Stimulated activated naive CD8-positive, alpha-beta T cell treated with anti-CD3 and anti-CD28 coated beads, Interleukin-15, amount 100 ng/mL, for 72 hours (primary cell): Measurements from ENCODE around the gene HDDC2.

ENCODE experiments used
- ATAC-seq: fragments of 150-1000 bp; cut with Tn5 transposase; 2 replicates; pipeline ENCODE4 v1.10.0; 2021; ENCODE audit warnings: mild to moderate bottlenecking, moderate library complexity
- DNase-seq, 2 donors: peaks; one replicate each; pipeline ENCODE4 v3.0.0; 2021 to 2022
- H3K27ac Mint-ChIP-seq, 2 donors: one replicate each; pipeline ENCODE4 v1.8.0; 2022; ENCODE audit warnings: mild to moderate bottlenecking in 2 of 2, mixed read lengths in 2 of 2, moderate library complexity in 2 of 2
- H3K27me3 Mint-ChIP-seq: one replicate; pipeline ENCODE4 v1.8.0; 2022; ENCODE audit warnings: mixed read lengths
- H3K4me1 Mint-ChIP-seq: one replicate; pipeline ENCODE4 v1.8.0; 2022; ENCODE audit warnings: mild to moderate bottlenecking, mixed read lengths
- H3K4me3 Mint-ChIP-seq, 2 donors: one replicate each; pipeline ENCODE4 v1.8.0; 2022; ENCODE audit warnings: mild to moderate bottlenecking in 2 of 2, mixed read lengths in 2 of 2, moderate library complexity in 1 of 2
- H3K9me3 Mint-ChIP-seq, 2 donors: one replicate each; pipeline ENCODE4 v1.8.0; 2022; ENCODE audit warnings: mixed read lengths in 2 of 2

The HDDC2 gene

DNA sequence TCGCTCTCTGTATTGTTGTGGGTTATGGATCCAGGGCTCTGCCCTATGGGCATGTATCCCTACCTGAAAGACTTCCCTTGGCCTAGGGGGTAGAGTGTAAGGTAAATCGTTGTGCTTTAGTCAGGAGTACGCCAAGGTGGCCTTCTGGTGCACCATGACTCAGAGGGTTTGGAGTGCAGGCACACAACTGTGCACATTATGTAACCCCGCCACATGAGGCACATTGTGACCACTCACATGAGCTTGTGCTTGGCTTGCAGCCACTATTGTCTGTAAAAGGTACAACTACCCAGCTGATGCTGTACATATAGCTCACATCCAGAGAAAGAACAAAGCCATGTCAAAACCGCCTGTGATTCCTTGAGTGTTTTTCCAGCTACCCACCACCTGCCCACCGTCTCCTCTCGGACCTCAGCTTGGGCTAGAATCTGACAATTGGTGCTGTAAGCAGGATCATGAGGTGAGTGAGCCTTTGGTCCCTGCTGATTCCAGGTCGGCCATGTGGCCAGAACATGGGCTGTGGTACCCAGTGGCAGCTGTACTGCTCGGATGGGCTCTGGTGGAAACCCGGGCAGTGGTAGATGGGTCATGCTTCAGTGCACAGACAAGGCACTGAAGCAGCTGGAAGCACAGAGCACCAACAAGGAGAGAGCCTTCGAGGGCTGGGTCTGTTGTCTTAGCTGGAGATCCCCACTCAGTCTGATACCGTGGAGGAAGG is 33.8 kb downstream of the HDDC2 start:
- H3K27ac Mint-ChIP-seq, result no peak overlapping the region
- H3K4me3 Mint-ChIP-seq, result no peak overlapping the region

DNA sequence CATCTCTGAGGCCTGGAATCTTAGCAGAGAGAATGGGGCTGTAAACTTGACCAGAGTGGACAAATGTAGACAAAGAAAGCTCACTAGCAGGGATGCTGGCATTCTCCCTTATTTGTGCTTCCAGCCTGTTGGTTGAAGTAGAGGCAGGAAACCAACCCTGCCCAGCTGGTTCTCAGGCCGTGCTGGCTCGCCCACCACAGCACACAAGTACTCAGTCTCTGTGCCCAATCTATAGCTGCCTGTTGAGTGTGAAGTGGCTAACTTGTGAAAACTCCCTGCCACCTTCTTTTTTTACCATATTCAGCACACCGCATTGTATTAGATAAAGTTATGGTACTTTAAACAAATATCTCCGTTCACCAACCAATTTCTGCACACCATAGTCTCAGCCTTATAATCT is 37.3 kb downstream of the HDDC2 start:
- H3K4me3 Mint-ChIP-seq, result no peak overlapping the region
- H3K27me3 Mint-ChIP-seq, result no peaks in the 10 kb centered on the region
- no peaks in the 10 kb centered on the region for H3K9me3 Mint-ChIP-seq
- no peaks in the 10 kb centered on the region for H3K4me1 Mint-ChIP-seq
- ATAC-seq, result no peak
- DNase-seq, result no peak
- H3K27ac Mint-ChIP-seq, result no peak overlapping the region

More for the DNA sequence above, 33.8 kb downstream of the HDDC2 start:
- H3K9me3 Mint-ChIP-seq, result no peaks in the 10 kb centered on the region
- no peaks in the 10 kb centered on the region for H3K27me3 Mint-ChIP-seq
- no peaks in the 10 kb centered on the region for H3K4me1 Mint-ChIP-seq
- ATAC-seq, result no peak
- no peak for DNase-seq

DNA sequence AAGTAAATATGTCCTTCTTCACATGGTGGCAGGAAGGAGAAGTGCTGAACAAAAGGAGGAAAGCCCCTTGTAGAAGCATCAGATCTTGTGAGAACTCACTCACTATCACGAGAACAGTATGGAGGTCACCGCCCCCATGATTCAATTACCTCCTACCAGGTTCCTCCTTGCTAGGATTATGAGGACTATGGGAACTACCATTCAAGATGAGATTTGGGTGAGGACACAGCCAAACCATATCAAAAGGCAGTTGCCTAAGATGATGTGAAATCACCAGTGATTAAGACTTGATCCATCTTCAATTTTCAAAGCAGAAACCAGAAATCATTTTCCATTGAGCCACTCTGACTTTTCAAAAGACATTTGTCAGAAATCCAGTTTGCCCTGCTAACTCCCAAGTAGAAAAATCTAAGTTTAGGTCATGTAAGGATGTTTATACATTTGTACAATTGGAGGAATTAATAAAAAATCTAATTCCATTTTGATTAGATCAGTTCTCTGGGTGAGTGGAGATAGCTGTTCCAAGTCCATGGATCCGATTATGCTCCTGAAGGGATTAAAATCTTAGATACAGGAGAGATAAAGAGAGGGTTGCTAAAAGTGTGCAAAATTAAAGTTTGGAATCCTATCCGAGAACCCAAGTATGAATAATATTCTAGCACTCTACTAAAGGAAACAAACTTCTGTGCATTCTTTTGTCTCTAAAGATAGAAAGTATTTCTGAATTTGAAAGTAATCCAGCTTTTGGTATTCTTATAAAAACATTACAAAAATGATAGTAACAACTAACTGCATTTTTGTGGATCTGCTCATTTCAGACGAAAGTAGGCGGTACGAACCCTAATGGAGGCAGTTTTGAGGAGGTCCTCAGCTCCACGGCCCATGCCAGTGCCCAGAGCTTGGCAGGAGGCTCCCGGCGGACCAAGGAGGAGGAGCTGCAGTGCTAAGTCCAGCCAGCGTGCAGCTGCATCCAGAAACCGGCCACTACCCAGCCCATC is 39.5 kb downstream of the HDDC2 start:
- no peaks in the 10 kb centered on the region for H3K9me3 Mint-ChIP-seq
- no peak overlapping the region for H3K4me3 Mint-ChIP-seq
- no peak for DNase-seq
- no peak for ATAC-seq
- H3K27ac Mint-ChIP-seq, result no peak overlapping the region
- no peaks in the 10 kb centered on the region for H3K27me3 Mint-ChIP-seq
- H3K4me1 Mint-ChIP-seq, result no peaks in the 10 kb centered on the region

DNA sequence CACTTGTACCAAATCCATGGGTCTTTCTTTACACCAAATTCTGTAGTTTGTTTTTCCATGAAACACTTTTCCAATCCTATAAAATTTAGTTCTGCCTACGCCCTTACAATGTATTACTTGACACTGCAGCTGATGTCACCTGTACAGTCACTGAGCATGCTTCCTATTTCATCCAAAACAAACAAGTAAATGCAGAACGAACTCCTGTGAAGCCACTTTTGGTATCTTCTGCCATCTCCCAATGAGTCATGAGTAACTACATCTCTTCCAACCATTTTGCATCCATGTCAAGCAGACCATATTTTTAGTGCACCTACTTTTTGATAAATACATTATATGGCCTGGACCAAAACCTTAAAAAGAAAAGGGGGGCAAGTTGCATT is 42.4 kb downstream of the HDDC2 start:
- Mint-ChIP-seq H3K4me3 (no peak overlapping the region), H3K27me3 (no peaks in the 10 kb centered on the region), H3K9me3 (no peaks in the 10 kb centered on the region), H3K4me1 (no peaks in the 10 kb centered on the region), H3K27ac (no peak overlapping the region)
- DNase-seq, result no peak
- no peak for ATAC-seq

DNA sequence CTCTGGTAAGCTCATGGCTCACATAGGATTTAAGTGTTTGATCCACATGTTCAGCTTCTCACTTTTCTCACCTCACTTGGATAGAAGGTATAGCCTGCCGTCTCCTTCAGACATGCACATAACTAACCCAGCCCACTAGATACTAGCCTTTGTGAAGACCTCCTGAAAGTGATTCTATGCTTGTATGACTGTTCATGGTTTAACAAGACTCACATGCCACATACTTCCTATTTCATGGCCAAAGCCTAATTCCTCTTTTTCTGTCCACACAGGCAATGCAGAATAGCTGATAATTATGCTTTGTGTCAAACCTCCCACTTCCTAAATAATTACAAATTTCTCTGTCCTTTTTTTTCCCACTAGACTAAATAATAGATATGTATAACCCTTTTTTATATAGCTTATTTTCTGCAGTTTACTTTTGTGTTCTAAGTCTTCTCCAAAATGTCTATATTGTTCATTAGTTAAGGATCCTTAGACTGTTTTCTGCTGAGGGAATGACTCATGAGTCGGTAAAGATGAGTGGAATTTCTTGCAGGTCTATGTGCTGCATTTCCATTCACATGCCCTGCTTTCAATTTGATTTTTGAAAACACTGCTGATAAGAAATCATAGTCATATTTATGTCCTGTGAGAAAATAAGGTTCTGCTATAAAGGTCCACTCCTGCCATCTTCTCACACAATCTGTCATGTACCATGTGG is 43.0 kb downstream of the HDDC2 start:
- no peak overlapping the region for H3K27ac Mint-ChIP-seq
- no peak for DNase-seq
- no peak for ATAC-seq
- no peaks in the 10 kb centered on the region for H3K4me1 Mint-ChIP-seq
- no peaks in the 10 kb centered on the region for H3K27me3 Mint-ChIP-seq
- H3K9me3 Mint-ChIP-seq, result no peaks in the 10 kb centered on the region
- H3K4me3 Mint-ChIP-seq, result no peak overlapping the region

DNA sequence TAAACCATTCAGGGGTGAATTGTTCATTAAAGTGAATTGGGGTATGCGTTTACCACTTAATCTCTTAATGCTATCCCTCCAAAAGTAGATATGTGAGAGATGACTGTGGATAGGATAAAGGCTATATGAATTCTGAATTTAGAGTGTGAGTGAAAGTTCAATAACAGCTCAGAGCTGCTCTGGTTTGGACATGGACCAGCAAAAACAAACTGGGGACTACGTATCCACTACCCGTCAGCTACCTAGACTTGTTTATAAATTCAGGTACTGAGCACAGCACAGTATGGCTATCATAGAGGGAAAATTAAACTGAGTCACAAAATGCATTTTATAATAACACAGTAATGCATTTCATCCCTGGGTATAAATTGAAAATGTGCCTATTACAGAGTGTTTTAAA is 44.4 kb downstream of the HDDC2 start:
- DNase-seq (no peak), ATAC-seq (no peak)
- H3K27me3 Mint-ChIP-seq, result no peaks in the 10 kb centered on the region
- H3K4me3 Mint-ChIP-seq, result no peak overlapping the region
- no peaks in the 10 kb centered on the region for H3K9me3 Mint-ChIP-seq
- no peak overlapping the region for H3K27ac Mint-ChIP-seq
- no peaks in the 10 kb centered on the region for H3K4me1 Mint-ChIP-seq

DNA sequence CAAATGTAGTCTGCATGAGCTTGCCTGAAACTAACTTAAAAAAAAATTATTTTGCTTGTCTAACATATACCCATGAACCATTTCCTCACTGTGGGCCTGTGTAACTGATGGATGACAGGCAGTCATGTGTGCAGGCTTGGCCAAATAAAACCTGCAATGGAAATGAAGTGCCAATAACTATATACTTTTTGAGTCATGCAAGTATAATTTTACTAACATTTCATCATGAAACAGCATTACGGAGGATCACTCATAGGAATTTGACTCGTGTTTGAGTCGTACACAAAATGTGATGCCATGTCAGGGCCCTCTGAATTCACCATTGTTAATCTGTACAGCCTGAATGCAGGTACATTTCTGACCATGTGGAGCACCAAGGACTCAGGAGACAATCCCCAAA is 46.6 kb downstream of the HDDC2 start:
- DNase-seq, result no peak
- H3K4me1 Mint-ChIP-seq, result no peaks in the 10 kb centered on the region
- no peak for ATAC-seq
- no peaks in the 10 kb centered on the region for H3K27me3 Mint-ChIP-seq
- H3K27ac Mint-ChIP-seq, result peak overlapping the region in 1 of 2 donors; percentile 57
- no peak overlapping the region for H3K4me3 Mint-ChIP-seq
- no peaks in the 10 kb centered on the region for H3K9me3 Mint-ChIP-seq

DNA sequence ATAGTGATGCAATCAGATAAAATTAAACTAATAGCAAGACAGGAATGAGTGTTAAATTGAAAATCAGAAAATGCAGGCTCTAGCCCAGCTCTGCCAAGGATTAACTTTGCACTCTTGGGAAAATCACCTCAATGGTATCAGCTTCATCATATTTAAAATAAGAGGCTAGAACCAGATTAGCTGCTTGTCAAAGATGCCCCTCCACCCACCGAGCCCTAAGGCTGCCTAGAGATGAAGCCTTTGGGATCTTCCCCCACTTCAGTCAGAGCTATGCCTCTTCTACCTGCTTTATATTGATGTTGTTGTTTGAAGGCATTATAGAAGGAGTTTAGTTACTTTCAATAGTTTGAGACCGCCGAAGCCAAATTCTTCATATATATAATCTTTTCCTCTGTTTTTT is 47.4 kb downstream of the HDDC2 start:
- no peaks in the 10 kb centered on the region for H3K27me3 Mint-ChIP-seq
- DNase-seq (no peak), ATAC-seq (no peak)

DNA sequence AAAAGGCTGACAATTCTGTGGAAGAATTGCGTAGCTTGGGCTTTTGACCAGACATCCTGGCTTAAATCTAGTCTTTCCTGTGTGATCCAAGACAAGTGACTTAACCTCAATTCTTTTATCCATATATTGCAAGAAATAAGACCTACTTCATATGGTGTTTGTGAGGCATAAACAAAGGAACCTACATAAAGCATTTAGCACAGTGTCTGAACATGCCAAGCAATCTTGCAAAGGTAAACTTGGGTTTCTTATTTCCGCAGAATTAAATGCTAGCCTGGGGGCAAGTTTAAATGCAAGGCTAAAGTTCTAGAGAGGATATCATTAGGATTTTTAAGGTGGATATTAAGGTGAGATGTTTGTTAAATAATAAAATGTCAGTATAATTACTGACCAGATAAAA is 47.9 kb downstream of the HDDC2 start:
- ATAC-seq, result no peak
- no peak for DNase-seq
- Mint-ChIP-seq H3K4me1 (no peaks in the 10 kb centered on the region), H3K27me3 (no peaks in the 10 kb centered on the region), H3K27ac (no peak overlapping the region), H3K4me3 (no peak overlapping the region), H3K9me3 (no peaks in the 10 kb centered on the region)

More for the DNA sequence above, 47.4 kb downstream of the HDDC2 start:
- Mint-ChIP-seq H3K27ac (no peak overlapping the region), H3K4me3 (no peak overlapping the region), H3K9me3 (no peaks in the 10 kb centered on the region), H3K4me1 (no peaks in the 10 kb centered on the region)

DNA sequence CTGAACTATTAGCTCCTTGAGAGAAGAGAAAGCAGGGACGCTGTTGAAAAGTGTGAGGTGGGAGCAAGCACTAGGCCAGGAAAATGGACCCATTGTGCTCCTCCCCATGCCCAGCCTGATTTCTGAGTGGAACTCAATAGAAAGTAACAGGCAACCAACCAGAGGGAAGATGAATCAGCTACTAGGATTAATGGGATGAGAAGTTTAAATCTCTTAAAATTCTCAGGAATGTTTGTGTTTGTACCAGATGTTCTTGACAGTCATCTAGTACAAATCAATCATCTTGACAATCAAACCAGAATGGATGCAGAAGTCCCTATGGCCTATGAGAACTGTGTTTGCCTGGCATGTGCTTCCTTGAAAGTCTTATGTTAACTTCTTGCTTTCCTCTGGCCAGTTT is 48.9 kb downstream of the HDDC2 start:
- DNase-seq, result no peak
- H3K9me3 Mint-ChIP-seq, result no peaks in the 10 kb centered on the region
- H3K27me3 Mint-ChIP-seq, result no peaks in the 10 kb centered on the region
- no peaks in the 10 kb centered on the region for H3K4me1 Mint-ChIP-seq
- no peak overlapping the region for H3K4me3 Mint-ChIP-seq
- no peak overlapping the region for H3K27ac Mint-ChIP-seq
- ATAC-seq, result no peak

DNA sequence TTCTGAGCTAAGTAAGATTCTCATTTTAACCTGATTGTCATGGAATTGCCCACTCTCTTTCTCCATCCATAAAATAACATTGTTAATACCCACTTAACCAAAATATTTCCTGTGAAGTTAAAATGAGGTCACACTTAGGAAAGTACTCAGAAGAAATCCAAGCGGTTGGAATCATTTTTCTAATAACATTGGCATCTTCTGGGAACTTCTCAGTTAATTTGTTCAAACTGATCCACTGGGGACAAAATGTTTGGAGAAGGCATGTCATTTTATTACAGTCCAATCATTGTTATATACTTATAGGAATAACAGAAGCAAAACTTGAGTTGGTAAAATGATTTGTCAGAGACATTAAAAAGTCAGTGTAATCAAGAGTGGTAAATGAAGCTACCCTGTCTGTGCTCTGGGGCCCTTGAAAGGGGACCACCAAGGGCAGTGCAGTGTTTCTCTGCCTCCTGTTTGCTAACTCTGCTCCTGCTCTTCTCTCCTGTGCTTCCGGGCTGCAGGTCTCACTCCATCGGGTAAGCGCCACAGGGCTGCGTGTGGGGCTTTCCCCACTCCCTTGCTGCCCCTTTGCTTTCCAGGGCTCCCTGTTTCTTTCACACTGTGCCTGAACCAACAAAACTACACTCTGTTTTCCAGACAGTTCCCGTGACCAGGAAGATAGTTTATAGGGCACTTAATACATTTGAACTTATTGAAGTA is 50.1 kb downstream of the HDDC2 start:
- DNase-seq (no peak), ATAC-seq (no peak)
- Mint-ChIP-seq H3K9me3 (no peaks in the 10 kb centered on the region), H3K27me3 (no peaks in the 10 kb centered on the region), H3K4me1 (no peaks in the 10 kb centered on the region), H3K4me3 (no peak overlapping the region), H3K27ac (no peak overlapping the region)

DNA sequence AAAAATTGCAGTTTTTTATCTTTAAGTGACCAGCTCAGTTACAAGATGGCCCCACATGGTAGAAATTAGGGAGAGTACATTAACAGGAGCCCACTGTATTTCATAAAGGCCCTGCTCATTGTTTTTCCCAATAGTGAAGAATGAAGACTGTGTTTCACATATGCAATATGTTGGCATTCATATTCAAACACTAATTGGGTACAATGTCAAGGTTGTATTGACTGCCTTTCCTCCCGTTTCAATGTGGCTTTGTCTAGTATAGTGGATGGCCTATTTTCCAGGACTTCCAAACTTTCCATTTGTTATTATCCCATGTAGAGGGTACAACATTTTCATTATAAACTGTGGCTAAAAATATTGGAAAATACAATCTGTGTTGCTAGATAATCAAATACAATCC is 51.3 kb downstream of the HDDC2 start:
- H3K27me3 Mint-ChIP-seq, result no peaks in the 10 kb centered on the region
- DNase-seq (no peak), ATAC-seq (no peak)
- no peaks in the 10 kb centered on the region for H3K9me3 Mint-ChIP-seq
- H3K4me3 Mint-ChIP-seq, result no peak overlapping the region
- H3K27ac Mint-ChIP-seq, result no peak overlapping the region
- no peaks in the 10 kb centered on the region for H3K4me1 Mint-ChIP-seq

DNA sequence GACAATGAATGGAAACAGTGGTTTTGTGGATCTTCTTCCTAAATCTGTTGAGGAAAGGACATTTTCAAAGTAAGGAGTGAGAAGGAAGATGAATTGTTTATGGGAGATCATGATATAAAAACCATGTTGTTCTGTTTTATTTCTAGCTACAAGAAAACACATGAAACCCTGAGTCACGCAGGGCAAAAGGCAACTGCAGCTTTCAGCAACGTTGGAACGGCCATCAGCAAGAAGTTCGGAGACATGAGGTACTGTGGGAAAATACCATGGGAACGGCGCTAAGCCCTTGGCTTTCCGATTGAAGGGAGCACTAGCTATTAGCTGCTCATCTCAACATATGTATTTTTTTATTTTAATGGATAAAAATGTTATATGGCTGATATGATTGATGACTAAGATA is 53.6 kb downstream of the HDDC2 start:
- H3K9me3 Mint-ChIP-seq, result peaks cover 2 to 3% of the 10 kb centered on the region in 2 donors
- no peak overlapping the region for H3K27ac Mint-ChIP-seq
- H3K4me3 Mint-ChIP-seq, result no peak overlapping the region
- H3K27me3 Mint-ChIP-seq, result no peaks in the 10 kb centered on the region
- H3K4me1 Mint-ChIP-seq, result no peaks in the 10 kb centered on the region
- ATAC-seq (no peak), DNase-seq (no peak)

DNA sequence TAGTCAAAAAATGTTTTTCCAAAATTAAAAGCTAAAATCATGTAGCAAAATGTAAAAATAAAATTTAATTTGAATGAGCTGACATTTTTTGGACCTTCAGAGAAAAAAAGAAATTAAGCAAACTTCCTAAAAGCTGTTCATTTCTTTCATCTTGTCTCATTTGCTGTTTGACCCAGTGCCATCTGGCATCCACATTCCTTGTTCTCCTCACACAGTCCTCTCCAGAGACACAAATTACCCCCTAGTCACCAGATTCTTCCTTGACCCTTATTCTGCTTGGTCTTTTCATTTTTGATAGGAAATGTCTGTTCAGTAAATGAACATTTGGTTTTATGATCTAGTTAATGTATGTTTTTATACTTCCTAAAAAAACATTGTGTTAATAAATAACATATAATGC is 55.2 kb downstream of the HDDC2 start:
- no peak for DNase-seq
- no peak for ATAC-seq
- Mint-ChIP-seq H3K27me3 (no peaks in the 10 kb centered on the region), H3K9me3 (peaks cover 15 to 18% of the 10 kb centered on the region in 2 donors), H3K4me3 (no peak overlapping the region), H3K4me1 (no peaks in the 10 kb centered on the region), H3K27ac (no peak overlapping the region)

DNA sequence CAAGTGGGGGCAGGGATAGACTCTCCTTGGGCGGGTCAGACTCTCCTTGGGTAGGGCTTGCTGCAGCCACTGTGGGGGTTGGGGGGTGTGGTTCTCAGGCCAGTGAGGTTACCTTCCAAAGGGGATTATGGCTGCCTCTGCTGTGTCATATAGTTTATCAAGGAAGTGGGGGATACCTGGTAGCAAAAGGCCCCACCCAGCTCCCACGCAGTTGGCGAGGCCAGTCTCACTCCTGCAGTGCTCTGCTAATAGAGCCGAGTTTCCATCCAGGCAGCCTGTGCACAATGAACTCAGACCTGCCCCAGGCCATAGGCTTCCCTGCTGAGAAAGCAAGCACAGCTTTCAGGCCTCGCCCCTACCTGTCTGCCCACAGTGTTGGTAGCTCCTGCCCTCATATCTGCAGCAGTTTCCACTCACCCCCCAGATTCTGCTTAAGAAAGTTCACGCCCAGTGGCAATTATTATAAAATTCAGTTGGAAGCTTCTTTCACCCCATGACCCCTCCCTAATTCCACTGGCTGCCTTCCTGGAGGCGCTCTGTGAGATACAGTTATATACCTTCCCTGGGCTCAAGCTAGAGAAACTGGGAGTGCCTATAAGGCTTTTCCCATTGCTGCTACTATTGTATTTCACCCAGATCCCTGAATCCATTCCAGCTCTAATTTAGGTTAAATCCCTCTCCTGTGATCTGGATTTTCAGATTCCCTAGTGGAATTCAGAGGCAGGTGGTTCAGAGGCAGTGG is 56.1 kb downstream of the HDDC2 start:
- DNase-seq, result no peak
- H3K4me1 Mint-ChIP-seq, result no peaks in the 10 kb centered on the region
- no peak overlapping the region for H3K4me3 Mint-ChIP-seq
- peaks cover 21 to 27% of the 10 kb centered on the region in 2 donors for H3K9me3 Mint-ChIP-seq
- H3K27me3 Mint-ChIP-seq, result peaks cover 4% of the 10 kb centered on the region
- H3K27ac Mint-ChIP-seq, result no peak overlapping the region
- no peak for ATAC-seq
